Astrocyte (in vitro differentiated cells and primary cell): ENCODE measurements around the gene SIRPG.

Experiments used
- EZH2 ChIP-seq: IDR thresholded peaks from 2 replicates; pipeline ENCODE4 v1.6.1; 2012; ENCODE audit warnings: mild to moderate bottlenecking, low read length, inconsistent platforms; ENCODE audit not compliant: insufficient read depth
- TF ChIP-seq, protein P1 (sequence below): IDR thresholded peaks from 2 replicates; pipeline ENCODE4 v1.5.1; 2011; ENCODE audit warnings: low read depth, mild to moderate bottlenecking, inconsistent platforms, low read length, moderate library complexity; ENCODE audit not compliant: insufficient read depth

DNA sequence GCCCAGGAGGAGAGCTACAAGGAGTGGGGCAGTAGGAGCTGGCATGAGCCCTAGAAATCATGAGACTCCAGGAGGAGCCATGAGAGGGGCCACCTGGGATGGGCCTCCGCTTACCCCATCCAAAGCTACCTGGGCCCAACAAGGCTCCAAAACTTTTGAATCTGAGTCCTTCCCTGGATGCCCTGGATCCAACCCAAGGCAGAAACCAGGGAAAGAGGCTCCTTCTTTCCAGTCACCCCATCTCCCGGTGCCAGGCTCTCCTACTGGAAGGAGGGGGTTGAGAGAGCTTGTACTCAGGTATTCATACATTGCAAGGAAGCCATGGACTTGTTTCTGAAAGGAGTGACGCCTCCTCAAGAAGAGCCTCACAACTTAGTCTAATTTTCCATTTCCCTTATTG, 7.8 kb upstream of the SIRPG start:
- TF ChIP-seq, protein P1, sequence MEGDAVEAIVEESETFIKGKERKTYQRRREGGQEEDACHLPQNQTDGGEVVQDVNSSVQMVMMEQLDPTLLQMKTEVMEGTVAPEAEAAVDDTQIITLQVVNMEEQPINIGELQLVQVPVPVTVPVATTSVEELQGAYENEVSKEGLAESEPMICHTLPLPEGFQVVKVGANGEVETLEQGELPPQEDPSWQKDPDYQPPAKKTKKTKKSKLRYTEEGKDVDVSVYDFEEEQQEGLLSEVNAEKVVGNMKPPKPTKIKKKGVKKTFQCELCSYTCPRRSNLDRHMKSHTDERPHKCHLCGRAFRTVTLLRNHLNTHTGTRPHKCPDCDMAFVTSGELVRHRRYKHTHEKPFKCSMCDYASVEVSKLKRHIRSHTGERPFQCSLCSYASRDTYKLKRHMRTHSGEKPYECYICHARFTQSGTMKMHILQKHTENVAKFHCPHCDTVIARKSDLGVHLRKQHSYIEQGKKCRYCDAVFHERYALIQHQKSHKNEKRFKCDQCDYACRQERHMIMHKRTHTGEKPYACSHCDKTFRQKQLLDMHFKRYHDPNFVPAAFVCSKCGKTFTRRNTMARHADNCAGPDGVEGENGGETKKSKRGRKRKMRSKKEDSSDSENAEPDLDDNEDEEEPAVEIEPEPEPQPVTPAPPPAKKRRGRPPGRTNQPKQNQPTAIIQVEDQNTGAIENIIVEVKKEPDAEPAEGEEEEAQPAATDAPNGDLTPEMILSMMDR: no peak
- TF ChIP-seq EZH2: no peak
